Thyroid gland (tissue), 4 donors: Measurements from ENCODE around the gene ABHD4. TPM values are rescaled to one million over a fixed set of nuclear protein-coding genes. Genes with fewer than 3 reads are reported as not detected.

ENCODE experiments used
- DNase-seq, 2 donors: peaks; one replicate each; pipeline ENCODE4 v3.0.0-alpha.2; 2019
- H3K27ac ChIP-seq, 3 donors: fragments of 200-600 bp; sonication (generic); 1 replicate in 2 of 3; 2 replicates in 1 of 3; pipeline ENCODE4 v1.5.1; 2016 to 2019; ENCODE audit warnings: mild to moderate bottlenecking in 1 of 3, moderate library complexity in 1 of 3
- H3K27me3 ChIP-seq: fragments of 200-600 bp; sonication (generic); one replicate; pipeline ENCODE4 v1.5.1; 2019
- H3K36me3 ChIP-seq, 2 donors: fragments of 200-600 bp; sonication (generic); one replicate each; pipeline ENCODE4 v1.5.1; 2016 to 2019
- H3K4me1 ChIP-seq, 2 donors: fragments of 200-600 bp; sonication (generic); one replicate each; pipeline ENCODE4 v1.5.1; 2017 to 2019
- H3K4me3 ChIP-seq, 3 donors: fragments of 200-600 bp; sonication (generic); replicated peaks in 1 of 3; 1 replicate in 2 of 3; 2 replicates in 1 of 3; pipeline ENCODE4 v1.5.1; 2016; ENCODE audit warnings: mild to moderate bottlenecking in 1 of 3
- H3K9me3 ChIP-seq: fragments of 200-600 bp; sonication (generic); one replicate; pipeline ENCODE4 v1.5.1; 2017
- CTCF ChIP-seq, 6 experiments: fragments of 200-600 bp in 3 of 6; fragments of 450-650 bp in 3 of 6; sonication (generic) in 3 of 6; IDR thresholded peaks; one replicate each; pipeline ENCODE4 v1.5.1; 2016 to 2019; ENCODE audit warnings: antibody characterized with exemption in 6 of 6, mild to moderate bottlenecking in 2 of 6, inconsistent platforms in 1 of 6, moderate library complexity in 1 of 6
- POLR2A ChIP-seq, 2 donors: fragments of 450-650 bp; IDR thresholded peaks; one replicate each; pipeline ENCODE4 v1.6.1; 2017; ENCODE audit warnings: antibody characterized with exemption in 2 of 2, mild to moderate bottlenecking in 2 of 2, moderate library complexity in 1 of 2
- WGBS, 2 donors: methylation state at CpG; one replicate each; pipeline ENCODE4 v1.1.5; 2017; 5-methylcytosine and 5-hydroxymethylcytosine counted together
- intact Hi-C: fragments of 100-400 bp; cut with DNase I; formaldehyde crosslinking; loops from one replicate; pipeline ENCODE4 v1.15.1; 2023
- total RNA-seq, 4 donors: library from RNA; depleted of rRNA; stranded (reverse); fragments of >200 nt; gene quantifications; one replicate each; pipeline ENCODE4 v1.2.3, GENCODE V29; 2016

ABHD4 gene
- total RNA-seq, 4 donors from 2014 or later, result 31.5 to 66.4 (median 53.7) TPM

- Histone ChIP-seq H3K27me3 (no peaks in the 10 kb centered on the region), H3K4me3 (no peak overlapping the region), H3K36me3 (peaks cover 11 to 13% of the 10 kb centered on the region in 2 donors), H3K9me3 (no peaks in the 10 kb centered on the region), H3K27ac (peak overlapping the region in 2 of 3 donors; percentile 13 to 86), H3K4me1 (peaks cover 47 to 67% of the 10 kb centered on the region in 2 donors)
- 88 to 93% methylated on average over 2 of the region's 2 CpGs for WGBS, 2 donors
- TF ChIP-seq CTCF (IDR thresholded peaks at IDR 0.05) (no peak), POLR2A (IDR thresholded peaks at IDR 0.05) (no peak)
- intact Hi-C loops, result no loop called here
- no peak for DNase-seq
These were observed 31.3 kb upstream of the ABHD4 start for GRCh38 chr14:22566845-22567244.

- Histone ChIP-seq H3K4me3 (no peak overlapping the region), H3K9me3 (no peaks in the 10 kb centered on the region), H3K27ac (peak overlapping the region in 2 of 3 donors; percentile 45 to 86), H3K36me3 (peaks cover 11 to 16% of the 10 kb centered on the region in 2 donors), H3K4me1 (peaks cover 44 to 67% of the 10 kb centered on the region in 2 donors), H3K27me3 (no peaks in the 10 kb centered on the region)
- no peak for DNase-seq
- intact Hi-C loops, result no loop called here
- no peak for TF ChIP-seq POLR2A (IDR thresholded peaks at IDR 0.05)
- no peak for TF ChIP-seq CTCF (IDR thresholded peaks at IDR 0.05)
- 92 to 95% methylated on average over 1 of the region's 1 CpG for WGBS, 2 donors
These were observed 30.7 kb upstream of the ABHD4 start for GRCh38 chr14:22567437-22567836.

GRCh38 chr14:22569106-22569736 lies 28.9 kb upstream of the ABHD4 start:
- TF ChIP-seq POLR2A (IDR thresholded peaks at IDR 0.05) (no peak), CTCF (IDR thresholded peaks at IDR 0.05) (no peak)
- DNase-seq, result peak in 1 of 2 donors; percentile 46
- Histone ChIP-seq H3K27me3 (no peaks in the 10 kb centered on the region), H3K36me3 (peaks cover 4 to 22% of the 10 kb centered on the region in 2 donors), H3K4me3 (no peak overlapping the region), H3K4me1 (peaks cover 38 to 69% of the 10 kb centered on the region in 2 donors), H3K9me3 (no peaks in the 10 kb centered on the region), H3K27ac (peak overlapping the region; percentile 57 to 86 (median 71))
- WGBS, 2 donors, result 59 to 85% methylated on average over 6 of the region's 6 CpGs
- intact Hi-C loops, result no loop called here

GRCh38 chr14:22569737-22570131 lies 28.4 kb upstream of the ABHD4 start:
- 61 to 85% methylated on average over 3 of the region's 3 CpGs for WGBS, 2 donors
- no peak for DNase-seq
- Histone ChIP-seq H3K9me3 (no peaks in the 10 kb centered on the region), H3K4me3 (no peak overlapping the region), H3K27ac (peak overlapping the region; percentile 57 to 86 (median 71)), H3K4me1 (peaks cover 38 to 69% of the 10 kb centered on the region in 2 donors), H3K36me3 (peaks cover 0 to 22% of the 10 kb centered on the region in 2 donors), H3K27me3 (no peaks in the 10 kb centered on the region)
- intact Hi-C loops, result no loop called here
- TF ChIP-seq CTCF (IDR thresholded peaks at IDR 0.05), result no peak
- TF ChIP-seq POLR2A (IDR thresholded peaks at IDR 0.05), result no peak

- Histone ChIP-seq H3K36me3 (peaks cover 0 to 23% of the 10 kb centered on the region in 2 donors), H3K4me1 (peaks cover 37 to 69% of the 10 kb centered on the region in 2 donors), H3K27ac (peak overlapping the region; percentile 71 to 86 (median 73)), H3K4me3 (no peak overlapping the region), H3K9me3 (no peaks in the 10 kb centered on the region), H3K27me3 (no peaks in the 10 kb centered on the region)
- intact Hi-C loops, result no loop called here
- 25% methylated on average over 8 of the region's 8 CpGs for WGBS, 2 donors
- TF ChIP-seq CTCF (IDR thresholded peaks at IDR 0.05) (peak; percentile 48 to 96 (median 80)), POLR2A (IDR thresholded peaks at IDR 0.05) (no peak)
- peak; percentile 79 to 85 for DNase-seq
These were observed 27.8 kb upstream of the ABHD4 start for GRCh38 chr14:22570132-22570949.
